Posterior vena cava (tissue), 2 donors: ENCODE measurements around the gene HEXD. TPM values are rescaled to one million over a fixed set of nuclear protein-coding genes. Genes with fewer than 3 reads are reported as not detected.

Experiments
- DNase-seq: peaks from one replicate; pipeline ENCODE4 v3.0.0-alpha.2; 2020; ENCODE audit warnings: low spot score
- intact Hi-C, 2 donors: fragments of 100-400 bp; cut with DNase I; formaldehyde crosslinking; loops; one replicate each; pipeline versions ENCODE4 v1.14.1 to v1.14.2; 2022 to 2023
- total RNA-seq, 2 donors: library from RNA; stranded (reverse); fragmentation: NEBNext Ultra II Directional; extraction: Animal tissue kit (Norgen Biotek cat#: 25700); gene quantifications; one replicate each; pipeline ENCODE4 v1.2.1, GENCODE V29; 2021
- donor health status: DM: yes; HTN: yes; CAD: no.
- donor health status: DM: yes; HTN: yes; CAD: no.

The HEXD gene
- total RNA-seq, 2 donors from 2014 or later, result 10.0 to 16.4 TPM

GRCh38 chr17:82435601-82436583 is 17.7 kb downstream of the HEXD start:
- intact Hi-C loops, result no loop called here
- DNase-seq, result no peak

GRCh38 chr17:82436601-82437324 is 18.6 kb downstream of the HEXD start:
- intact Hi-C loops, result no loop called here
- no peak for DNase-seq

- intact Hi-C loops, result no loop called here
- DNase-seq, result no peak
These were observed 19.1 kb downstream of the HEXD start for GRCh38 chr17:82437325-82437668.

- no peak for DNase-seq
- intact Hi-C loops, result no loop called here
These were observed 20.4 kb downstream of the HEXD start for GRCh38 chr17:82438401-82439193.

GRCh38 chr17:82439194-82439828 is 21.2 kb downstream of the HEXD start:
- intact Hi-C loops, result no loop called here
- DNase-seq, result no peak

- intact Hi-C loops, result no loop called here
- DNase-seq, result no peak
These were observed 21.8 kb downstream of the HEXD start for GRCh38 chr17:82439829-82440365.

GRCh38 chr17:82440469-82440981 is 22.4 kb downstream of the HEXD start:
- intact Hi-C loops, result no loop called here
- DNase-seq, result no peak

GRCh38 chr17:82440991-82441627 is 23.0 kb downstream of the HEXD start:
- intact Hi-C loops, result no loop called here
- DNase-seq, result no peak

- intact Hi-C loops, result no loop called here
- no peak for DNase-seq
These were observed 23.7 kb downstream of the HEXD start for GRCh38 chr17:82441691-82442487.

- no peak for DNase-seq
- intact Hi-C loops, result no loop called here
These were observed 24.7 kb downstream of the HEXD start for GRCh38 chr17:82442643-82443464.

- DNase-seq, result no peak
- intact Hi-C loops, result no loop called here
These were observed 25.5 kb downstream of the HEXD start for GRCh38 chr17:82443465-82444283.

- DNase-seq, result no peak
- intact Hi-C loops, result no loop called here
These were observed 26.2 kb downstream of the HEXD start for GRCh38 chr17:82444284-82444893.

GRCh38 chr17:82444941-82445521 is 26.9 kb downstream of the HEXD start:
- no peak for DNase-seq
- intact Hi-C loops, result no loop called here

- DNase-seq, result no peak
- intact Hi-C loops, result no loop called here
These were observed 27.4 kb downstream of the HEXD start for GRCh38 chr17:82445542-82445941.

GRCh38 chr17:82446124-82446523 is 28.0 kb downstream of the HEXD start:
- intact Hi-C loops, result no loop called here
- DNase-seq, result no peak
